AG09309 (cell line): ENCODE measurements around the gene PRDM16.

Experiments used
- DNase-seq: peaks from one replicate; pipeline ENCODE4 v3.0.0-alpha.2; 2010; ENCODE audit warnings: low read depth
- H3K4me3 ChIP-seq: 2 replicates; pipeline ENCODE4 v1.5.1; 2011; ENCODE audit warnings: mild to moderate bottlenecking, low read depth, low read length, moderate library complexity; ENCODE audit not compliant: control insufficient read depth
- CTCF ChIP-seq: IDR thresholded peaks from 2 replicates; pipeline ENCODE4 v1.5.1; 2011; ENCODE audit warnings: mild to moderate bottlenecking, low read depth, low read length, inconsistent platforms; ENCODE audit not compliant: insufficient read depth, control insufficient read depth; ENCODE audit errors: missing control alignments

PRDM16 gene

GRCh38 chr1:3472906-3473305 is 403.9 kb downstream of the PRDM16 start:
- TF ChIP-seq CTCF = no peak
- no peak overlapping the region for H3K4me3 ChIP-seq
- DNase-seq = no peak

- H3K4me3 ChIP-seq = no peak overlapping the region
- no peak for TF ChIP-seq CTCF
- peak; percentile 67 for DNase-seq
Measured at GRCh38 chr1:3473381-3473844, 404.4 kb downstream of the PRDM16 start.

GRCh38 chr1:3474016-3474415 is 405.0 kb downstream of the PRDM16 start:
- TF ChIP-seq CTCF = no peak
- DNase-seq = no peak

GRCh38 chr1:3474421-3474820 is 405.4 kb downstream of the PRDM16 start:
- DNase-seq = no peak
- H3K4me3 ChIP-seq = no peak overlapping the region
- no peak for TF ChIP-seq CTCF

More at GRCh38 chr1:3474016-3474415, 405.0 kb downstream of the PRDM16 start:
- no peak overlapping the region for H3K4me3 ChIP-seq

GRCh38 chr1:3475839-3476573 is 407.0 kb downstream of the PRDM16 start:
- no peak for TF ChIP-seq CTCF
- no peak overlapping the region for H3K4me3 ChIP-seq
- DNase-seq = no peak

- no peak for DNase-seq
- H3K4me3 ChIP-seq = no peak overlapping the region
- no peak for TF ChIP-seq CTCF
Measured at GRCh38 chr1:3476666-3477065, 407.7 kb downstream of the PRDM16 start.
